IMR-90 (cell line): ENCODE measurements around the gene KPNA1. TPM values are rescaled to one million over a fixed set of nuclear protein-coding genes. Genes with fewer than 3 reads are reported as not detected.

Experiments used
- ATAC-seq: fragments of 200-7000 bp; cut with Tn5 transposase; 2 replicates; pipeline ENCODE4 v1.9.1; 2020; ENCODE audit warnings: low read depth, mild to moderate bottlenecking, moderate library complexity
- BruUV-seq: library from RNA; stranded (reverse); fragments of 400-500 nt; replicated peaks from 2 replicates; lab custom pipeline; 2021; lab: Mats Ljungman, UMichigan
- CTCF ChIA-PET: fragments of 300-600 bp; formaldehyde crosslinking; extraction: SDS; loops from one replicate; lab custom pipeline; 2021; ENCODE audit warnings: antibody characterized with exemption; lab: Yijun Ruan, JAX
- POLR2A ChIA-PET: fragments of 300-600 bp; sonication (Branson Sonifier 250); formaldehyde crosslinking; loops from one replicate; lab custom pipeline; 2022; ENCODE audit warnings: antibody characterized with exemption; ENCODE audit not compliant: unreplicated experiment; lab: Charles Lee
- DNase-seq: peaks from one replicate; pipeline ENCODE4 v3.0.0; 2013
- H2AFZ ChIP-seq: replicated peaks from 2 replicates; pipeline ENCODE3; 2013; ENCODE audit warnings: low read length, mild to moderate bottlenecking; ENCODE audit not compliant: poor library complexity
- H2AK5ac ChIP-seq: 2 replicates; pipeline ENCODE4 v1.6.1; 2013; ENCODE audit warnings: low read depth, low read length, inconsistent platforms
- H2AK9ac ChIP-seq: replicated peaks from 2 replicates; pipeline ENCODE3; 2013; ENCODE audit warnings: mild to moderate bottlenecking, low read depth, low read length, moderate library complexity; ENCODE audit not compliant: poor library complexity
- H2BK120ac ChIP-seq: 2 replicates; pipeline ENCODE4 v1.6.1; 2013; ENCODE audit warnings: low read depth, low read length, inconsistent platforms
- H2BK15ac ChIP-seq: 3 replicates; pipeline ENCODE4 v1.6.1; 2013; ENCODE audit warnings: low read depth, low read length, inconsistent platforms
- H2BK20ac ChIP-seq: 2 replicates; pipeline ENCODE4 v1.6.1; 2013; ENCODE audit warnings: low read depth, mild to moderate bottlenecking, inconsistent platforms, low read length, moderate library complexity
- H2BK5ac ChIP-seq: 2 replicates; pipeline ENCODE4 v1.6.1; 2013; ENCODE audit warnings: mild to moderate bottlenecking, low read depth, low read length, inconsistent platforms; ENCODE audit not compliant: poor library complexity, severe bottlenecking
- H3K14ac ChIP-seq: replicated peaks from 2 replicates; pipeline ENCODE4 v1.6.1; 2013; ENCODE audit warnings: low read depth, low read length, inconsistent platforms
- H3K18ac ChIP-seq: 2 replicates; pipeline ENCODE4 v1.6.1; 2013; ENCODE audit warnings: low read depth, low read length, control low read depth
- H3K23ac ChIP-seq: 2 replicates; pipeline ENCODE4 v1.6.1; 2013; ENCODE audit warnings: low read depth, low read length, inconsistent platforms
- H3K27ac ChIP-seq: 2 replicates; pipeline ENCODE4 v1.5.1; 2013; ENCODE audit warnings: mild to moderate bottlenecking, control low read depth, low read length; ENCODE audit not compliant: insufficient read depth
- H3K27me3 ChIP-seq: 2 replicates; pipeline ENCODE4 v1.6.1; 2013; ENCODE audit warnings: low read length; ENCODE audit not compliant: control insufficient read depth, insufficient read depth
- H3K36me3 ChIP-seq: 2 replicates; pipeline ENCODE4 v1.6.1; 2013; ENCODE audit warnings: low read length, mixed read lengths; ENCODE audit not compliant: control insufficient read depth, insufficient read depth
- H3K4ac ChIP-seq: 2 replicates; pipeline ENCODE4 v1.6.1; 2013; ENCODE audit warnings: low read depth, low read length, inconsistent platforms
- H3K4me1 ChIP-seq: 2 replicates; pipeline ENCODE4 v1.6.1; 2013; ENCODE audit warnings: low read length, mixed read lengths; ENCODE audit not compliant: control insufficient read depth, insufficient read depth
- H3K4me2 ChIP-seq: 2 replicates; pipeline ENCODE4 v1.6.1; 2013; ENCODE audit warnings: low read depth, mild to moderate bottlenecking, control low read depth, low read length, moderate library complexity
- H3K4me3 ChIP-seq: 2 replicates; pipeline ENCODE4 v1.5.1; 2013; ENCODE audit warnings: low read depth, mild to moderate bottlenecking, control low read depth, low read length, moderate library complexity; ENCODE audit not compliant: insufficient read depth
- H3K56ac ChIP-seq: 2 replicates; pipeline ENCODE4 v1.6.1; 2013; ENCODE audit warnings: low read length, inconsistent platforms; ENCODE audit not compliant: insufficient read depth; ENCODE audit errors: extremely low read depth
- H3K79me1 ChIP-seq, 2 experiments: 2 replicates each; pipeline ENCODE4 v1.6.1; 2013; ENCODE audit warnings: low read length in 2 of 2, inconsistent platforms in 1 of 2, low read depth in 1 of 2
- H3K9ac ChIP-seq: 2 replicates; pipeline ENCODE4 v1.6.1; 2013; ENCODE audit warnings: low read depth, low read length, control low read depth
- H3K9me1 ChIP-seq: 2 replicates; pipeline ENCODE4 v1.6.1; 2013; ENCODE audit warnings: low read length, inconsistent platforms; ENCODE audit not compliant: insufficient read depth
- H3K9me3 ChIP-seq: 2 replicates; pipeline ENCODE4 v1.6.1; 2013; ENCODE audit warnings: low read length; ENCODE audit not compliant: control insufficient read depth, insufficient read depth
- H4K20me1 ChIP-seq: 2 replicates; pipeline ENCODE4 v1.6.1; 2013; ENCODE audit warnings: low read length, inconsistent platforms; ENCODE audit not compliant: insufficient read depth
- H4K5ac ChIP-seq: 2 replicates; pipeline ENCODE4 v1.6.1; 2013; ENCODE audit warnings: mild to moderate bottlenecking, low read depth, low read length, control low read depth
- H4K8ac ChIP-seq, 2 experiments: 2 replicates each; pipeline ENCODE4 v1.6.1; 2013; ENCODE audit warnings: low read depth in 2 of 2, low read length in 2 of 2, control low read depth in 1 of 2, inconsistent platforms in 1 of 2
- H4K91ac ChIP-seq: 2 replicates; pipeline ENCODE4 v1.6.1; 2013; ENCODE audit warnings: low read depth, low read length, inconsistent platforms; ENCODE audit not compliant: insufficient read depth
- FOS ChIP-seq: fragments of 150-350 bp; IDR thresholded peaks from 2 replicates; pipeline ENCODE4 v1.6.1; 2016; ENCODE audit warnings: low read depth, low read length
- MXI1 ChIP-seq: IDR thresholded peaks from 2 replicates; pipeline ENCODE4 v1.6.1; 2012; ENCODE audit warnings: low read depth, mild to moderate bottlenecking, low read length, moderate library complexity, borderline replicate concordance
- RAD21 ChIP-seq: IDR thresholded peaks from 2 replicates; pipeline ENCODE4 v1.6.1; 2012; ENCODE audit warnings: low read length, improper control_type of control experiment
- SMC3 ChIP-seq: fragments of 150-350 bp; IDR thresholded peaks from 2 replicates; pipeline ENCODE4 v1.6.1; 2016; ENCODE audit warnings: low read depth, mild to moderate bottlenecking, antibody characterized with exemption, low read length, moderate library complexity
- WGBS, 2 experiments: methylation state at CpG; one replicate each; pipeline versions ENCODE4 v1.1.5 to v1.1.7; 2013; ENCODE audit warnings: missing lambda C conversion rate in 2 of 2; ENCODE audit not compliant: insufficient read length in 1 of 2; ENCODE audit errors: extremely low coverage in 2 of 2; 5-methylcytosine and 5-hydroxymethylcytosine counted together
- dilution Hi-C: fragments of 300-500 bp; cut with HindIII; formaldehyde crosslinking; loops from one replicate; pipeline ENCODE4 v1.14.3; 2018; ENCODE audit warnings: low sequenced_read_pairs; ENCODE audit not compliant: unreplicated experiment
- in situ Hi-C: fragments of 300-500 bp; cut with MboI; formaldehyde crosslinking; loops from 3 replicates; pipeline ENCODE4 v1.14.3; 2019; ENCODE audit warnings: low sequenced_read_pairs, inconsistent platforms, mixed read lengths
- intact Hi-C: fragments of 100-400 bp; cut with micrococcal nuclease; formaldehyde crosslinking; loops from 2 replicates; pipeline ENCODE4 v1.10.0; 2022
- polyA plus RNA-seq, 3 experiments: library from polyadenylated mRNA; depleted of rRNA; stranded (reverse); fragments of >200 nt; gene quantifications; 2 replicates each; pipeline ENCODE4 v1.2.3, GENCODE V29; 2012; ENCODE audit warnings: low replicate concordance in 1 of 3
- total RNA-seq: library from RNA; depleted of rRNA; stranded (reverse); fragments of >200 nt; gene quantifications from 2 replicates; pipeline ENCODE4 v1.2.3, GENCODE V29; 2012

KPNA1 gene
- total and polyA plus RNA-seq, 2 of the 4 experiments (the other 2 are of a cell fraction), result 30.6 to 112 TPM

GRCh38 chr3:122407946-122408345, 106.8 kb downstream of the KPNA1 start:
- H4K20me1 ChIP-seq, result no peaks in the 10 kb centered on the region
- ATAC-seq (no peak), DNase-seq (no peak)
- H3K4me3 ChIP-seq, result no peak overlapping the region
- no peak overlapping the region for H3K4me2 ChIP-seq
- no TSS peak for BruUV-seq
- no peak overlapping the region for H3K4ac ChIP-seq
- no peak overlapping the region for H3K9ac ChIP-seq
- H4K91ac ChIP-seq, result no peak overlapping the region
- H2AFZ ChIP-seq, result no peak overlapping the region
- peaks cover 3 to 10% of the 10 kb centered on the region in 2 experiments; a peak in 3 of 4 replicates for H3K79me1 ChIP-seq
- no peak for TF ChIP-seq RAD21
- no peak for TF ChIP-seq FOS
- TF ChIP-seq MXI1, result no peak
- TF ChIP-seq SMC3, result no peak
- H3K27me3 ChIP-seq, result no peaks in the 10 kb centered on the region
- H2BK120ac ChIP-seq, result no peak overlapping the region
- no peak overlapping the region for H2AK5ac ChIP-seq
- intact Hi-C loops (no loop called here), dilution Hi-C loops (no loop called here), in situ Hi-C loops (no loop called here)
- no peak overlapping the region for H2AK9ac ChIP-seq
- H3K4me1 ChIP-seq, result no peaks in the 10 kb centered on the region
- peaks cover 15% of the 10 kb centered on the region for H3K36me3 ChIP-seq
- no peak overlapping the region for H3K56ac ChIP-seq
- no peak overlapping the region for H2BK20ac ChIP-seq
- CTCF ChIA-PET, result interaction anchor here (0.8 kb wide), 1 partner anchor 24 kb away, joined by 4 read pairs; the partner anchor contains the start of gene FAM162A
- no peak overlapping the region for H4K8ac ChIP-seq
- H3K23ac ChIP-seq, result no peak overlapping the region
- H2BK15ac ChIP-seq, result no peak overlapping the region
- POLR2A ChIA-PET, result interaction anchor here (0.5 kb wide), 1 partner anchor 59 kb away, joined by 4 read pairs; no protein-coding TSS in a partner anchor
- no peak overlapping the region for H3K14ac ChIP-seq
- no peaks in the 10 kb centered on the region for H3K9me1 ChIP-seq
- no peak overlapping the region for H3K18ac ChIP-seq
- no CpG with 5 or more reads among the region's 1 CpG for WGBS, 2 experiments
- no peak overlapping the region for H2BK5ac ChIP-seq
- no peak overlapping the region for H3K27ac ChIP-seq
- no peaks in the 10 kb centered on the region for H3K9me3 ChIP-seq
- H4K5ac ChIP-seq, result no peak overlapping the region
